ES-I3 (cell line): ENCODE results near the gene SMIM28.
A peak's percentile ranks its signal among the peaks of the same experiment; 100 is the strongest.

Experiments used
- H3K36me3 ChIP-seq: 2 replicates; pipeline ENCODE4 v1.6.1; 2013; ENCODE audit warnings: mild to moderate bottlenecking, low read length, control low read depth, moderate library complexity; ENCODE audit not compliant: insufficient read depth
- H3K4me1 ChIP-seq: 2 replicates; pipeline ENCODE4 v1.6.1; 2013; ENCODE audit warnings: mild to moderate bottlenecking, control low read depth, low read length; ENCODE audit not compliant: insufficient read depth
- H3K9ac ChIP-seq: 2 replicates; pipeline ENCODE4 v1.6.1; 2013; ENCODE audit warnings: low read depth, mild to moderate bottlenecking, low read length, moderate library complexity
- H3K9me3 ChIP-seq: 2 replicates; pipeline ENCODE4 v1.6.1; 2013; ENCODE audit warnings: mild to moderate bottlenecking, low read length, moderate library complexity; ENCODE audit not compliant: control insufficient read depth, insufficient read depth

SMIM28 gene

GRCh38 chr6:138386897-138387296, 9.2 kb downstream of the SMIM28 start:
- Histone ChIP-seq H3K9me3 (no peaks in the 10 kb centered on the region), H3K9ac (no peak overlapping the region), H3K36me3 (no peaks in the 10 kb centered on the region)

GRCh38 chr6:138387577-138388368, 10.1 kb downstream of the SMIM28 start:
- Histone ChIP-seq H3K9ac (no peak overlapping the region), H3K36me3 (no peaks in the 10 kb centered on the region), H3K4me1 (peaks cover 8% of the 10 kb centered on the region; the same call in 1 of the 2 replicates), H3K9me3 (no peaks in the 10 kb centered on the region)

More at GRCh38 chr6:138386897-138387296, 9.2 kb downstream of the SMIM28 start:
- peaks cover 8% of the 10 kb centered on the region for H3K4me1 ChIP-seq

- Histone ChIP-seq H3K4me1 (peaks cover 8% of the 10 kb centered on the region; the same call in 1 of the 2 replicates), H3K36me3 (no peaks in the 10 kb centered on the region)
Measured at GRCh38 chr6:138389551-138389950, 11.8 kb downstream of the SMIM28 start.

GRCh38 chr6:138393871-138394783, 16.4 kb downstream of the SMIM28 start:
- H3K36me3 ChIP-seq: no peaks in the 10 kb centered on the region
- H3K9ac ChIP-seq: no peak overlapping the region
- peaks cover 1% of the 10 kb centered on the region; the same call in 1 of the 2 replicates for H3K4me1 ChIP-seq
- no peaks in the 10 kb centered on the region for H3K9me3 ChIP-seq

More at GRCh38 chr6:138389551-138389950, 11.8 kb downstream of the SMIM28 start:
- Histone ChIP-seq H3K9ac (no peak overlapping the region), H3K9me3 (no peaks in the 10 kb centered on the region)

- H3K9ac ChIP-seq: no peak overlapping the region
- no peaks in the 10 kb centered on the region for H3K9me3 ChIP-seq
- H3K36me3 ChIP-seq: no peaks in the 10 kb centered on the region
- H3K4me1 ChIP-seq: no peaks in the 10 kb centered on the region
Measured at GRCh38 chr6:138396709-138397108, 19.0 kb downstream of the SMIM28 start.

GRCh38 chr6:138397128-138398122, 19.7 kb downstream of the SMIM28 start:
- Histone ChIP-seq H3K9ac (no peak overlapping the region), H3K36me3 (no peaks in the 10 kb centered on the region), H3K9me3 (no peaks in the 10 kb centered on the region), H3K4me1 (no peaks in the 10 kb centered on the region)

- Histone ChIP-seq H3K4me1 (no peaks in the 10 kb centered on the region), H3K9me3 (no peaks in the 10 kb centered on the region), H3K36me3 (no peaks in the 10 kb centered on the region), H3K9ac (no peak overlapping the region)
Measured at GRCh38 chr6:138400326-138400725, 22.6 kb downstream of the SMIM28 start.

- Histone ChIP-seq H3K36me3 (no peaks in the 10 kb centered on the region), H3K9ac (no peak overlapping the region), H3K4me1 (no peaks in the 10 kb centered on the region)
Measured at GRCh38 chr6:138401960-138402837, 24.5 kb downstream of the SMIM28 start.

GRCh38 chr6:138402838-138403187, 25.1 kb downstream of the SMIM28 start:
- peak overlapping the region; percentile 90; the same call in 1 of the 2 replicates for H3K9ac ChIP-seq
- no peaks in the 10 kb centered on the region for H3K4me1 ChIP-seq
- H3K36me3 ChIP-seq: no peaks in the 10 kb centered on the region

More at GRCh38 chr6:138401960-138402837, 24.5 kb downstream of the SMIM28 start:
- H3K9me3 ChIP-seq: no peaks in the 10 kb centered on the region

GRCh38 chr6:138403324-138403800, 25.7 kb downstream of the SMIM28 start:
- H3K4me1 ChIP-seq: no peaks in the 10 kb centered on the region
- no peaks in the 10 kb centered on the region for H3K9me3 ChIP-seq
- H3K9ac ChIP-seq: peak overlapping the region; percentile 90
- no peaks in the 10 kb centered on the region; the same call in 1 of the 2 replicates for H3K36me3 ChIP-seq

More at GRCh38 chr6:138402838-138403187, 25.1 kb downstream of the SMIM28 start:
- H3K9me3 ChIP-seq: no peaks in the 10 kb centered on the region

GRCh38 chr6:138403801-138404665, 26.3 kb downstream of the SMIM28 start, which contains the start of gene HEBP2:
Gene HEBP2 (plus strand): TSS chr6:138404223. CDS start chr6:138404496, 273 bp downstream.
- H3K4me1 ChIP-seq: no peaks in the 10 kb centered on the region
- H3K9ac ChIP-seq: peak within 1 kb of the TSS; percentile 90
- no peaks in the 10 kb centered on the region for H3K9me3 ChIP-seq

More at GRCh38 chr6:138403801-138404665, 26.3 kb downstream of the SMIM28 start, which contains the start of gene HEBP2:
- no peaks in the 10 kb centered on the region; the same call in 1 of the 2 replicates for H3K36me3 ChIP-seq
